ENCODE data around the gene NDUFA3. TPM values are rescaled to one million over a fixed set of nuclear protein-coding genes. Genes with fewer than 3 reads are reported as not detected.

The NDUFA3 gene
- polyA plus RNA-seq, 3 donors, result 46.4 to 396 (median 333) TPM

DNA sequence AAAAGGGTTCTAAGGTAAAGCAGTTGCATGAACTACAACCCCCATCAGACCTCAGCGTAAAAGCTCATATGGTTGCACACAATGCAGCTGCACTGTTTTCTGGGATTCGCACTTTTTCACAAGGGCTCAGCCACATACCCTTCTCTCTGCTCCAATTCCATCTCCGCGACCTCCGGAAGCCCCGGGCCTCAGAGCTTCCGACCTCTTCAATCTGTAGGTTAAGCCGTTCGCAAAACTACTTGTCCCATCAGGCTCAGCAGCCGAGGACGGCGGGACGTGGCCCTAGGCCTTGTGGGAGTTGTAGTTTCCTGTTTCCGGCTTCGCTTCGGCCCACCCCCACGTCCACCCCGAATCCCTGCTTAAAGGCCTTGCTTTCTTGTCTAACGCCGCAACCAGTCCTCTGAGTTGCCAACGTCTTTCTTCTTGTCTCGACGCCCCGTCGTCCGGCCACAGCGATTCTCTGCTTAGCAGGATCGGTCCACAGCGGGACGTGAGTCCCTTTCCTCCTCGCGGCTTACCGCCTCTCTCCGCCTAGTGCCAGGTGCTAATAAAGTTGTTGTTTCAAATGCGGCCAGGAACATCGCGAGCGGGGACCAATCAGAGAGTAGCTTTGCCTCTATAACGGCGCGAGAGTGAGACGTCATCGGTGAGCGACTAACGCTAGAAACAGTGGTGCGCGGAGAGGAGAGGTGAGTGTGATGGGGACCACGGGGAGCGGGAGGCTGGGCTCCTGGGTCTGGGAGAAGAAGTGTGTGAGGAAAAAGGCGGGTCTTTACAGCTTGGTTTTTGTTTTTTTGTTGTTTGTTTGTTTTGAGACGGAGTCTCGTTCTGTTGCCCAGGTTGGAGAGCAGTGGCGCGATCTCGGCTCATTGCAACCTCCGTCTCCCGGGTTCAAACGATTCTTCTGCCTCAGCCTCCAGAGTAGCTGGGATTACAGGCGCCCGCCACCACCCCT lies 12.7 kb downstream of the NDUFA3 start, which contains the start of the genes PRPF31 and TFPT:
Gene PRPF31 (plus strand): TSS at position 646 of the 955 bp plus-strand sequence. CDS start 2,525 bp downstream, outside the sequence.
Gene TFPT (minus strand): TSS at position 549 of the 955 bp plus-strand sequence. CDS start 388 bp downstream, at position 161.
- Mint-ChIP-seq H3K9me3 (no peaks in the 10 kb centered on the region), H3K36me3 (peaks cover 33 to 54% of the 10 kb centered on the region in 2 donors), H3K27me3 (ENCODE audit: low read depth in 3 of 3) (peaks cover 0 to 3% (median 0%) of the 10 kb centered on the region in 3 donors), H3K4me3 (peak within 1 kb of the TSS; percentile 90 to 98), H3K27ac (peak within 1 kb of the TSS; percentile 94 to 98 (median 98)), H3K4me1 (peaks cover 29% of the 10 kb centered on the region)
- Histone ChIP-seq H3K79me2 (ENCODE audit: insufficient read depth, low read length) (peaks cover 44% of the 10 kb centered on the region), H3K27ac (ENCODE audit: low read depth in 1 of 2, low read length in 2 of 2) (peak within 1 kb of the TSS; percentile 70 to 84), H3K9me3 (replicated peaks in 1 of 2; ENCODE audit: control insufficient read depth in 1 of 2, insufficient read depth in 1 of 2, low read length in 2 of 2) (no peaks in the 10 kb centered on the region), H3K9ac (ENCODE audit: insufficient read depth, low read length, poor library complexity, severe bottlenecking) (peak within 1 kb of the TSS; percentile 71), H3K4me1 (ENCODE audit: control insufficient read depth in 1 of 2, insufficient read depth in 2 of 2, low read length in 2 of 2) (peaks cover 19 to 27% of the 10 kb centered on the region in 2 donors), H3K36me3 (replicated peaks in 1 of 2; ENCODE audit: control insufficient read depth in 1 of 2, insufficient read depth in 2 of 2, low read length in 2 of 2) (peaks cover 22 to 40% of the 10 kb centered on the region in 2 donors), H3K27me3 (ENCODE audit: control insufficient read depth in 2 of 2, insufficient read depth in 2 of 2, low read length in 2 of 2) (no peaks in the 10 kb centered on the region), H2AFZ (ENCODE audit: insufficient read depth, low read depth, low read length, poor library complexity, severe bottlenecking) (peak within 1 kb of the TSS; percentile 94), H4K20me1 (ENCODE audit: insufficient read depth, low read length) (peaks cover 28% of the 10 kb centered on the region), H3K4me3 (replicated peaks in 1 of 3; ENCODE audit: low read depth in 2 of 3, low read length in 3 of 3) (peak within 1 kb of the TSS; percentile 52 to 94 (median 83)), H3K4me2 (replicated peaks; ENCODE audit: extremely low read depth, low read length, poor library complexity, severe bottlenecking) (peak within 1 kb of the TSS; percentile 87)
- DNase-seq, result peak; percentile 97 to 98 (median 98)
- TF ChIP-seq, protein P1, sequence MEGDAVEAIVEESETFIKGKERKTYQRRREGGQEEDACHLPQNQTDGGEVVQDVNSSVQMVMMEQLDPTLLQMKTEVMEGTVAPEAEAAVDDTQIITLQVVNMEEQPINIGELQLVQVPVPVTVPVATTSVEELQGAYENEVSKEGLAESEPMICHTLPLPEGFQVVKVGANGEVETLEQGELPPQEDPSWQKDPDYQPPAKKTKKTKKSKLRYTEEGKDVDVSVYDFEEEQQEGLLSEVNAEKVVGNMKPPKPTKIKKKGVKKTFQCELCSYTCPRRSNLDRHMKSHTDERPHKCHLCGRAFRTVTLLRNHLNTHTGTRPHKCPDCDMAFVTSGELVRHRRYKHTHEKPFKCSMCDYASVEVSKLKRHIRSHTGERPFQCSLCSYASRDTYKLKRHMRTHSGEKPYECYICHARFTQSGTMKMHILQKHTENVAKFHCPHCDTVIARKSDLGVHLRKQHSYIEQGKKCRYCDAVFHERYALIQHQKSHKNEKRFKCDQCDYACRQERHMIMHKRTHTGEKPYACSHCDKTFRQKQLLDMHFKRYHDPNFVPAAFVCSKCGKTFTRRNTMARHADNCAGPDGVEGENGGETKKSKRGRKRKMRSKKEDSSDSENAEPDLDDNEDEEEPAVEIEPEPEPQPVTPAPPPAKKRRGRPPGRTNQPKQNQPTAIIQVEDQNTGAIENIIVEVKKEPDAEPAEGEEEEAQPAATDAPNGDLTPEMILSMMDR (IDR thresholded peaks at IDR 0.05), result no peak
- intact Hi-C loops (cut with micrococcal nuclease), result loop anchor here (1.0 to 2.0 kb wide), 2 partner anchors 12 to 13 kb away; partner anchors contain the start of gene NDUFA3 (in 1 of the 2)
- under 1% methylated on average over 48 of the region's 60 CpGs for WGBS (ENCODE audit: insufficient coverage)

DNA sequence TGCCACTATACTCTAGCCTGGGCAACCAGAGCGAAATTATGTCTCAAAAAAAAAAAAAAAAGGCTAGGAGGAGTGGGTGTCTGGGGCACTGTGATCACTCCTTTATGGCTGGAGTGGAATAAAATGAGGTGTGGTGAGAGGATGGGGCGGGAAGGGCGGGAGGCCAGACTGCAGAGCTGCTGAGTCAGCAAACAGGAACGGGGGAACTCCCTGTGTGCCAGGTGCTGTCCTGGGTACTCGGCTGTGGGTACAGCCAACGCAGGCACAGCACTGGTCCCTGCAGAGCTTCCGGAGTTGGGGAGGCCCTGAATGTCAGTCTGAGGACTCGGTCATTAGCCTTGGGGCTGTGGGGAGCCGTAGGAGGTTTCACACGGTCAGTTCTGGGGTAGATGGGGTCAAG lies 18.6 kb downstream of the NDUFA3 start:
- H3K36me3 ChIP-seq (replicated peaks in 1 of 2; ENCODE audit: control insufficient read depth in 1 of 2, insufficient read depth in 2 of 2, low read length in 2 of 2), result peaks cover 64 to 79% of the 10 kb centered on the region in 2 donors
- TF ChIP-seq, protein P1 (IDR thresholded peaks at IDR 0.05), result no peak
- peak overlapping the region in 1 of 7 donors; percentile 24 for H3K27ac Mint-ChIP-seq

More for the DNA sequence above, 18.6 kb downstream of the NDUFA3 start:
- Mint-ChIP-seq H3K9me3 (no peaks in the 10 kb centered on the region), H3K27me3 (ENCODE audit: low read depth in 3 of 3) (peaks cover 0 to 3% (median 0%) of the 10 kb centered on the region in 3 donors), H3K4me3 (no peak overlapping the region), H3K4me1 (peaks cover 6% of the 10 kb centered on the region), H3K36me3 (peaks cover 74 to 81% of the 10 kb centered on the region in 2 donors)
- Histone ChIP-seq H3K27ac (ENCODE audit: low read depth in 1 of 2, low read length in 2 of 2) (no peak overlapping the region), H3K4me1 (ENCODE audit: control insufficient read depth in 1 of 2, insufficient read depth in 2 of 2, low read length in 2 of 2) (peaks cover 2 to 4% of the 10 kb centered on the region in 2 donors), H3K4me2 (replicated peaks; ENCODE audit: extremely low read depth, low read length, poor library complexity, severe bottlenecking) (no peak overlapping the region), H3K9ac (ENCODE audit: insufficient read depth, low read length, poor library complexity, severe bottlenecking) (no peak overlapping the region), H4K20me1 (ENCODE audit: insufficient read depth, low read length) (no peaks in the 10 kb centered on the region), H3K27me3 (ENCODE audit: control insufficient read depth in 2 of 2, insufficient read depth in 2 of 2, low read length in 2 of 2) (no peaks in the 10 kb centered on the region), H3K9me3 (replicated peaks in 1 of 2; ENCODE audit: control insufficient read depth in 1 of 2, insufficient read depth in 1 of 2, low read length in 2 of 2) (no peaks in the 10 kb centered on the region), H2AFZ (ENCODE audit: insufficient read depth, low read depth, low read length, poor library complexity, severe bottlenecking) (no peak overlapping the region), H3K79me2 (ENCODE audit: insufficient read depth, low read length) (peaks cover 13% of the 10 kb centered on the region), H3K4me3 (replicated peaks in 1 of 3; ENCODE audit: low read depth in 2 of 3, low read length in 3 of 3) (no peak overlapping the region)
- intact Hi-C loops (cut with micrococcal nuclease), result no loop called here
- DNase-seq, result no peak
- 94% methylated on average over 7 of the region's 10 CpGs for WGBS (ENCODE audit: insufficient coverage)
